Tongue (tissue), 2 donors: Measurements from ENCODE around the gene TTYH1. TPM values are rescaled to one million over a fixed set of nuclear protein-coding genes. Genes with fewer than 3 reads are reported as not detected.

Experiments used
- DNase-seq: peaks from one replicate; pipeline ENCODE4 v3.0.0-alpha.2; 2015
- total RNA-seq: library from RNA; depleted of rRNA; stranded (reverse); fragments of >200 nt; gene quantifications from one replicate; pipeline ENCODE4 v1.2.3, GENCODE V29; 2014

The TTYH1 gene
- total RNA-seq, 1 donor from 2014 or later, result 15.0 TPM

GRCh38 chr19:54393381-54393780 is 21.9 kb upstream of the TTYH1 start:
- no peak for DNase-seq

GRCh38 chr19:54395685-54396084 is 19.6 kb upstream of the TTYH1 start:
- DNase-seq, result no peak

- peak; percentile 35 for DNase-seq
Observed at GRCh38 chr19:54399189-54399588, 16.1 kb upstream of the TTYH1 start.

GRCh38 chr19:54400913-54401312 is 14.4 kb upstream of the TTYH1 start:
- DNase-seq, result no peak

GRCh38 chr19:54403054-54403453 is 12.2 kb upstream of the TTYH1 start:
- no peak for DNase-seq

- DNase-seq, result no peak
Observed at GRCh38 chr19:54405628-54406027, 9.6 kb upstream of the TTYH1 start.

- DNase-seq, result no peak
Observed at GRCh38 chr19:54407780-54408179, 7.5 kb upstream of the TTYH1 start.

- DNase-seq, result no peak
Observed at GRCh38 chr19:54408456-54409026, 6.7 kb upstream of the TTYH1 start.

GRCh38 chr19:54411033-54411432 is 4.2 kb upstream of the TTYH1 start:
- DNase-seq, result no peak

- DNase-seq, result no peak
Observed at GRCh38 chr19:54412877-54413276, 2.4 kb upstream of the TTYH1 start.

GRCh38 chr19:54414156-54414555 is 1.1 kb upstream of the TTYH1 start:
- DNase-seq, result no peak

GRCh38 chr19:54415901-54416673 is 823 bp downstream of the TTYH1 start:
- no peak for DNase-seq

- no peak for DNase-seq
Observed at GRCh38 chr19:54416695-54417491, 1.6 kb downstream of the TTYH1 start.

GRCh38 chr19:54418030-54418929 is 3.0 kb downstream of the TTYH1 start:
- DNase-seq, result no peak

- DNase-seq, result no peak
Observed at GRCh38 chr19:54418930-54419800, 3.9 kb downstream of the TTYH1 start.

GRCh38 chr19:54420068-54420382 is 4.8 kb downstream of the TTYH1 start:
- DNase-seq, result no peak

GRCh38 chr19:54420383-54421168 is 5.3 kb downstream of the TTYH1 start:
- DNase-seq, result peak; percentile 66

GRCh38 chr19:54421169-54421516 is 5.9 kb downstream of the TTYH1 start:
- no peak for DNase-seq

- DNase-seq, result no peak
Observed at GRCh38 chr19:54421521-54421920, 6.3 kb downstream of the TTYH1 start.

- DNase-seq, result no peak
Observed at GRCh38 chr19:54422136-54422535, 6.9 kb downstream of the TTYH1 start.

- no peak for DNase-seq
Observed at GRCh38 chr19:54424201-54424600, 8.9 kb downstream of the TTYH1 start.
